ENCODE results near the gene DHFR.

- no peak for TF ChIP-seq CTCF (IDR thresholded peaks at IDR 0.05)
- no peak for TF ChIP-seq POLR2AphosphoS5 (IDR thresholded peaks at IDR 0.05)
- TF ChIP-seq POLR2A (IDR thresholded peaks at IDR 0.05) = no peak
These were observed 7.3 kb upstream of the DHFR start for GRCh38 chr5:80662108-80662507.

Data from breast epithelium (tissue), 3 donors.